SW 1271 (cell line): ENCODE data around the gene SUSD4.
"Not testable (repeated sequence)": the region's sequence is repeated elsewhere in the genome, so short reads cannot be mapped to it uniquely, and the experiment has no call there.

ENCODE experiments used
- DNase-seq, 2 experiments: peaks; one replicate each; lab custom pipeline; 2025; lab: John Stamatoyannopoulos, UW

Gene SUSD4

GRCh38 chr1:223291796-223292195, 72.2 kb downstream of the SUSD4 start:
- no peak for DNase-seq

DNA sequence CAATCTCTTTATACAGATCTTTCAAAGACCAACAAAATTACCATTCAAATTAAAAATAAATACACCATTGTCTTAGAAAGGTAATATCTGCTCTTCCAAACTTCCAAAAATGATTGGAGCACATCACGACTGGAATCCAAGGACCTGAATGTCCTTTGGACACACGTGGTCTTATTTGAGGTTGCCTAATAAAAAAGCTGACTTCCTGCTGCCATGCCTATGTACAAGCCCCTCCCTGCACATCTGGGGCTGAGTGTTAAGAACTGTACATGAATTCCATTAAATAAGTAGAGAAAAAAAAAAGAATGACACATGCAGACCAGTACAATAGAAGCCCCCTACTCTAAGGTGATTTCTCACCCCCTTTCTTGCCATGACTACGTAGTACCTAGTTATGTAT, 73.6 kb downstream of the SUSD4 start:
- no peak for DNase-seq

GRCh38 chr1:223289621-223290020, 74.4 kb downstream of the SUSD4 start:
- DNase-seq = no peak

GRCh38 chr1:223288826-223289225, 75.2 kb downstream of the SUSD4 start:
- no peak for DNase-seq

DNA sequence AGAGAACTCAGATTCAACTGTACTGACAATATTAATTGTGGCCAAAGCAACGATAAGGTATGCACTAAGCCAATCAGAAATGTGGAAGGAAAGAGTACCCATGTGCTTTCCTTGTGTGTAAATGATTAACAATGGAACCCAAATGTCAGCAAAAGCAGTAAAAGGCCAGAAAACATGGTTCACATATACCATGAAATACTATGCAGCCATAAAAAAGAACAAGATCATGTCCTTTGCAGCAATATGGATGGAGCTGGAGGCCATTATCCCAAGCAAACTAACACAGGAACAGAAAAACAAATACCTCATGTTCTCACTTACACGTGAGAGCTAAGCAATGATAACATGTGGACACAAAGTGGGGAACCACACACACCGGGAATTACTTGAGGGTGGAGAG, 78.5 kb downstream of the SUSD4 start:
- no peak for DNase-seq

DNA sequence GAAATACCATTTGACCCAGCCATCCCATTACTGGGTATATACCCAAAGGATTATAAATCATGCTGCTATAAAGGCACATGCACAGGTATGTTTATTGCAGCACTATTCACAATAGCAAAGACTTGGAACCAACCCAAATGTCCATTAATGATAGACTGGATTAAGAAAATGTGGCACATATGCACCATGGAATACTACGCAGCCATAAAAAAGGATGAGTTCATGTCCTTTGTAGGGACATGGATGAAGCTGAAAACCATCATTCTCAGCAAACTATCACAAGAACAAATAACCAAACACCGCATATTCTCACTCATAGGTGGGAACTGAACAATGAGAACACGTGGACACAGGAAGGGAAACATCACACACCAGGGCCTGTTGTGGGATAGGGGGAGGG, 80.3 kb downstream of the SUSD4 start:
- DNase-seq = not testable (repeated sequence)

DNA sequence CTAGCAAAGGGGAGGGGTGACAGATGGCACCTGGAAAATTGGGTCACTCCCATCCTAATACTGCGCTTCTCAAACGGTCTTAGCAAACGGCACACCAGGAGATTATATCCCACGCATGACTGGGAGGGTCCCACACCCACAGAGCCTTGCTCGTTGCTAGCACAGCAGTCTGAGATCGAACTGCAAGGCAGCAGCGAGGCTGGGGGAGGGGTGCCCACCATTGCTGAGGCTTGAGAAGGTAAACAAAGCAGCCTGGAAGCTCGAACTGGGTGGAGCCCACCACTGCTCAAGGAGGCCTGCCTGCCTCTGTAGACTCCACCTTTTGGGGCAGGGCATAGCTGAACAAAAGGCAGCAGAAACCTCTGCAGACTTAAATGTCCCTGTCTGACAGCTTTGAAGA, 85.7 kb downstream of the SUSD4 start:
- DNase-seq = not testable (repeated sequence)

GRCh38 chr1:223276029-223276428, 87.9 kb downstream of the SUSD4 start:
- no peak for DNase-seq

DNA sequence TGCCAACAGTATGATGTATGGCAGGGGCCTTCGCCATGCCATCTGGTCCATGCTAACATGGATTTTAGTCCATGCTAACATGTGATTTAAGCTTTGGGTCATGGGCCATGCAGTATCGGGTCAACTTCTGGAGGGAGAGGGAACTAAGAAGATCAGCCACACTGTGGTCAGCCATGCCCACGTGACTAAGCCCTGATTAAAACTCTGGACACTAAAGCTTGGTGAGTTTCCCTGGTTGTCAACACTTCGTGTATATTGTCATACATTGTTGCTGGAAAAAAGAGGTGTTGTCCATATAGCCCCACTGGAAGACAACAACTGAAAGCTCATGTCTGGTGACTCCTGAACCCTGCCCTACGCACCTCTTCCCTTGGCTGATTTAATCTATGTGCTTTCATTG, 90.5 kb downstream of the SUSD4 start:
- DNase-seq = no peak

DNA sequence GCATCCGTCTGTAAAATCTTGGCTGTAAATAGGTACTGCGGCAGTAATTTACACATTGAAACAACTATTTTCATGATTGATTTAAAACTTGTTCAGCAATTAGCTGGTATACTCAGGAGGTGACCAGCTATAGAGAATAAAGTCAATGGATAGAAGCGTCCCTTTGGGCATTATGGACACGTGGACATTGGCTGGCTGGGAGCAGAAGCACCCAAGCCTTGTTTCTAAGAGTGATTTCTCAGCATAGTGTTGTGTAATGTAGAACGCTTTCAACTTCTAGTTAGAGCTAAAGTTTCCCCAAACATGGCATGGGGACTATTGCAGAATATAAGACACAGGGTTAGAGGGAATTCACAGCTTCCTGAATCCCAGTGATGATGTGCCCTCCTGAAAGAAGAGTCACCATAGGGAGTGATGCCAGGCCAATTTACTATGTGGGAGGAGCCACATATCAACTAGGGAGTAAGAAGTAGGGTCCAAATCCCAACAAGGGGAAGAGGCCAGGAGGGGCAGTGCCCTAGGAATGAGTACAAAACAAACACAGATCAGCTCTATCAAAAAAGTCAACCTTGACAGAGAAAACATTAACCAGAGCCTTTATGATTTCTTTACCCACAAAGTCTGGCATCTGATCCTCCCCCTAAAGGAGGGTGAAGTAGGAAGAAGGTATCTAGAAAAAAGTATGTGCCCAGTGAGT, 92.7 kb downstream of the SUSD4 start:
- DNase-seq = no peak

GRCh38 chr1:223270155-223270554, 93.8 kb downstream of the SUSD4 start:
- no peak for DNase-seq

DNA sequence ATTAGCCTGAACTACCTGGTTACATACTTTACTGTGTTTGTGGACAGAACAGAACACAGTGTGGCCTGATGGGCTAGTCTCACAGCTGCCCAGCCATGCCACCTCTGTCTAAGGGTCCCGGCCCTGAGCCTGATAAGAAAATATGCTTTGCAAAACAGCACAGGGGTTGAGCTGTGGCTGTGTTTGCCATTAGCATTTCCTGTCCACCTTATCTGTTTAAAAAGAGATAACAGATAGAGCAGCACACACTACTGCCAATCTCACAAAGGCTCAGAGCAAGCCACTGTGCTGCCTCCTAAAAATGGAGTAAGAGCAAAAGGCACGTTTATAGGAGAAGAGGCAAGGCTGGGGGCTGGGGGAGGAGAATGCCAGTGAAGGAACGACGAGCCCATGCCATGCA, 95.0 kb downstream of the SUSD4 start:
- no peak for DNase-seq

GRCh38 chr1:223266632-223267172, 97.3 kb downstream of the SUSD4 start:
- no peak for DNase-seq

GRCh38 chr1:223264983-223265908, 98.7 kb downstream of the SUSD4 start:
- DNase-seq = no peak

GRCh38 chr1:223264529-223264928, 99.4 kb downstream of the SUSD4 start:
- DNase-seq = no peak

DNA sequence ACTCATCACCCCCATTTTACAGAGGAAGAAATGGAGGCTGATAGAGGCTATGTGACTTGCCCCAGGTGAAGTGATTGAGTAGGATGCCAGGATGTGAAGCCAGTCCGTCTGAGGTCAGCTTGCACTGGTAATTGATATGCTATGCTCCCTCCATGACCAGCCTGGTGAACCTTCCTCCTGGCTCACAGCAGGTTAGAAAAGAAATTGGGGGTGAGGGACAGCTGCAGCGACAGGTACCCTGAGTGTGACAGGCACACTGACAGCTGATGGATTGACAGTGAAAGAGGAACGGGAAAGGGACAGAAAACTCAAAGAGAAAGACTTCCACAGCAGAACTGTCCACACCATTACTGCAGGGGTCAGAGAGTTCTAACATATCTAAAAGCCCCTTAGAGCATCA, 102.1 kb downstream of the SUSD4 start:
- DNase-seq = no peak

DNA sequence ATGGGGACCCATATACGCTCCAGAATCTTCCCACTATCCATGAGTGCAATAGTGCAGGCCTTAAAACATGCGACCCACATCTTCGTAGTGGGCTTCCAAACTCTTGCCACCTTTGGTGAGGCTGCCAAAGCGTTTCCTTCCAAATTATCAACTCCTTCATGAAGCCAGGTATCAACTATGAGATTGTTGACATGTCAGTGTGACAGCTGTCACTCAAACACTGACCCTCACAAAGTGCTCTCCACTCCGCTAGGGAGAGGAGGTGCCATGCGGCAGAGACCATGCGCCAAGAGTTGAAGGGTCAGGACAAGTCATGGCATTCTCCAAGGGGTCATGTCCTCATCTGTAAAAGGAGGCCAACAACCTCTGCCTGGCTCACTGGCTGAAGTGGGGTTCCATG, 103.3 kb downstream of the SUSD4 start:
- DNase-seq = no peak

DNA sequence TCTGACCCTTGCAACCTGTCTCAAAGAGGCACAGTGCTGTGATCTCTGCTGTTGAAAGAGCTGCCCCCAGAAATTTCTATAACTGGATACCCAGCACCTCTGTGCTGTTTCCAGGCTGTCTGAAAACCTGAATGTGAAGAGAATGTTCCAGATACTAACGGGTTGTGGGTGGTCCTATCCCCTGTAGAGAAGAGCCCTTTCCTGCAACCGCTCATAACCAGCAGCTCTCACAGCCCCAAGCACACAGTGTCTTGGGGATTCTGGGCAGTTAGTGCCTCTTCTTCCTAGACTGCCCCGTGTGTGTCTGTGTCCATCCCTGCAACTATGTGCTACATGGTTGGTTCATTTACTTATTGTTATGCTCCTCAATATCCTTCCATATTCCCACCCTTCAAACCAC, 104.5 kb downstream of the SUSD4 start:
- no peak for DNase-seq

GRCh38 chr1:223258751-223259198, 105.2 kb downstream of the SUSD4 start:
- DNase-seq = no peak

GRCh38 chr1:223257856-223258550, 106.0 kb downstream of the SUSD4 start:
- no peak for DNase-seq

GRCh38 chr1:223256034-223256433, 107.9 kb downstream of the SUSD4 start:
- no peak for DNase-seq

GRCh38 chr1:223253916-223254315, 110.1 kb downstream of the SUSD4 start:
- DNase-seq = no peak
